Kidney (tissue), 14 donors: ENCODE results near the gene RHOG. TPM values are rescaled to one million over a fixed set of nuclear protein-coding genes. Genes with fewer than 3 reads are reported as not detected.

Experiments used
- DNase-seq, 5 donors: peaks; one replicate each; pipeline ENCODE4 v3.0.0-alpha.2; 2013 to 2020
- FAIRE-seq: peaks from 2 replicates; lab custom pipeline; 2012; peaks lifted over from hg19 to GRCh38; lab: Jason Lieb, UNC
- H3K27ac ChIP-seq, 2 donors: one replicate each; pipeline ENCODE4 v1.7.0; 2013; ENCODE audit warnings: low read depth in 2 of 2, low read length in 2 of 2, inconsistent platforms in 1 of 2
- H3K27me3 ChIP-seq: one replicate; pipeline ENCODE4 v1.7.1; 2013; ENCODE audit warnings: low read length, inconsistent platforms; ENCODE audit not compliant: control insufficient read depth, insufficient read depth
- H3K36me3 ChIP-seq, 3 donors: one replicate each; pipeline versions ENCODE4 v1.7.0 to v1.7.1; 2013; ENCODE audit warnings: low read length in 3 of 3, control low read depth in 1 of 3, inconsistent platforms in 1 of 3; ENCODE audit not compliant: insufficient read depth in 3 of 3, control insufficient read depth in 2 of 3
- H3K4me1 ChIP-seq, 3 donors: one replicate each; pipeline versions ENCODE4 v1.7.0 to v1.7.1; 2013; ENCODE audit warnings: low read length in 3 of 3, inconsistent platforms in 1 of 3, low read depth in 1 of 3; ENCODE audit not compliant: control insufficient read depth in 2 of 3, insufficient read depth in 2 of 3
- H3K4me3 ChIP-seq, 3 donors: one replicate each; pipeline versions ENCODE4 v1.7.0 to v1.8.1; 2013; ENCODE audit warnings: low read length in 3 of 3, control low read depth in 1 of 3, inconsistent platforms in 1 of 3
- H3K9ac ChIP-seq, 3 donors: one replicate each; pipeline versions ENCODE4 v1.7.0 to v1.7.1; 2013; ENCODE audit warnings: low read length in 3 of 3, control low read depth in 1 of 3, inconsistent platforms in 1 of 3
- H3K9me3 ChIP-seq, 3 donors: one replicate each; pipeline versions ENCODE4 v1.7.0 to v1.7.1; 2013; ENCODE audit warnings: low read length in 3 of 3, control low read depth in 1 of 3, inconsistent platforms in 1 of 3; ENCODE audit not compliant: control insufficient read depth in 2 of 3, insufficient read depth in 1 of 3
- intact Hi-C: fragments of 100-400 bp; cut with DNase I; formaldehyde crosslinking; loops from one replicate; pipeline ENCODE4 v1.11.1; 2022
- polyA plus RNA-seq: library from polyadenylated mRNA; stranded (reverse); fragments of 350-450 nt; fragmentation: Illumina TruSeq; extraction: RNeasy Lipid Tissue Mini Kit (QIAGEN cat#74804); gene quantifications from one replicate; pipeline ENCODE4 v1.2.3, GENCODE V29; 2014; ENCODE audit warnings: low read depth, low replicate concordance; ENCODE audit not compliant: insufficient read depth
- total RNA-seq: library from RNA; stranded (reverse); fragmentation: NEBNext Ultra II Directional; extraction: Animal tissue kit (Norgen Biotek cat#: 25700); gene quantifications from one replicate; pipeline ENCODE4 v1.2.1, GENCODE V29; 2021
- TF ChIP-seq, protein P1 (sequence below): IDR thresholded peaks from 3 replicates; pipeline ENCODE4 v1.5.1; 2012; ENCODE audit warnings: mild to moderate bottlenecking, moderate library complexity, borderline replicate concordance; ENCODE audit not compliant: insufficient read depth; ENCODE audit errors: extremely low read depth
- donor health status: control.
- donor health status: control.
- donor health status: control.
- donor health status: control.
- donor health status: control.
- donor health status: DM: yes; HTN: yes; CAD: no.
- donor health status: Normal renal cell carcinoma (clear cell type).

RHOG gene
- total and polyA plus RNA-seq, 2 donors from 2014 or later, result 43.1 to 56.0 TPM

DNA sequence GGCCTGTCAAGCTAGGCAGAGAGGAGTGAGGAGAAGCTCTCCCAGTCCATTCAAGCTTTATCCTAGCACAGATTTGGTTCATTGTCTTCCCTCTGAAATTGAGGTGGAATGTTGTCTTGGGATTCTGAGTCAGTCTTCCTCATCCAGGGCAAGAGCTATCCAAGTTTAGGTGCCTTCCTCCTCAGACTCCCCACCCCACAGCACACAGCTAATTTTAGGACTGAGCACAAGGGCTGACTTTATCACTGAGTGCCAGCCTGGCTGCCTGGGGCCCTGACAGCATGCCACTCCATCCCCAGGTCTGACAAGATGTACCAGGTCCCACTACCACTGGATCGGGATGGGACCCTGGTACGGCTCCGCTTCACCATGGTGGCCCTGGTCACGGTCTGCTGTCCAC, 29.8 kb downstream of the RHOG start:
- no peak overlapping the region for H3K9ac ChIP-seq
- intact Hi-C loops, result no loop called here
- H3K4me3 ChIP-seq, result no peak overlapping the region
- no peaks in the 10 kb centered on the region for H3K9me3 ChIP-seq
- peaks cover 0 to 8% (median 3%) of the 10 kb centered on the region in 3 donors for H3K4me1 ChIP-seq
- H3K36me3 ChIP-seq, result no peaks in the 10 kb centered on the region
- DNase-seq, result no peak
- TF ChIP-seq, protein P1, sequence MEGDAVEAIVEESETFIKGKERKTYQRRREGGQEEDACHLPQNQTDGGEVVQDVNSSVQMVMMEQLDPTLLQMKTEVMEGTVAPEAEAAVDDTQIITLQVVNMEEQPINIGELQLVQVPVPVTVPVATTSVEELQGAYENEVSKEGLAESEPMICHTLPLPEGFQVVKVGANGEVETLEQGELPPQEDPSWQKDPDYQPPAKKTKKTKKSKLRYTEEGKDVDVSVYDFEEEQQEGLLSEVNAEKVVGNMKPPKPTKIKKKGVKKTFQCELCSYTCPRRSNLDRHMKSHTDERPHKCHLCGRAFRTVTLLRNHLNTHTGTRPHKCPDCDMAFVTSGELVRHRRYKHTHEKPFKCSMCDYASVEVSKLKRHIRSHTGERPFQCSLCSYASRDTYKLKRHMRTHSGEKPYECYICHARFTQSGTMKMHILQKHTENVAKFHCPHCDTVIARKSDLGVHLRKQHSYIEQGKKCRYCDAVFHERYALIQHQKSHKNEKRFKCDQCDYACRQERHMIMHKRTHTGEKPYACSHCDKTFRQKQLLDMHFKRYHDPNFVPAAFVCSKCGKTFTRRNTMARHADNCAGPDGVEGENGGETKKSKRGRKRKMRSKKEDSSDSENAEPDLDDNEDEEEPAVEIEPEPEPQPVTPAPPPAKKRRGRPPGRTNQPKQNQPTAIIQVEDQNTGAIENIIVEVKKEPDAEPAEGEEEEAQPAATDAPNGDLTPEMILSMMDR, result no peak
- FAIRE-seq, result no peak
- H3K27ac ChIP-seq, result no peak overlapping the region
- H3K27me3 ChIP-seq, result no peaks in the 10 kb centered on the region

DNA sequence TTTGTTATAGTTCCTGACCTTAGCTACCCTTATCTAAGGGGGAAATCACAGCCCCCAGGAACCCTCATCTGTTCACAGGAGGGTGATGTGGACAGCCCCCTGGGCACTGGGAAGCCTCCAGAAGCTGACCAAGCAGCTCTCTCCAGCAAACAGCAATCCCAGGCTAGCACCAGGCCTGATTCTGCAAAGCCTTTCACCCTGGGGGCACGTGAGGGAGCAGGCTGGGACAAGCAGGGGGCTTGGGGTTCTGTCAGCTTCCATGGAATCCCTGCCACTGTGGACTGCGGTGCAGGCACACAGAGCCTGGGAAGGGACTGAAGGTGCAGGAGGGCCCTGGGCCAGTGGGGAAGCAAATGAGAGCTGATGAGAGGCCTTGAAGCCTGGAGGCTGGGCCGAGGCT, 30.3 kb downstream of the RHOG start:
- Histone ChIP-seq H3K9me3 (no peaks in the 10 kb centered on the region), H3K9ac (no peak overlapping the region), H3K27me3 (no peaks in the 10 kb centered on the region), H3K4me3 (no peak overlapping the region), H3K36me3 (no peaks in the 10 kb centered on the region), H3K27ac (no peak overlapping the region), H3K4me1 (peaks cover 0 to 8% (median 3%) of the 10 kb centered on the region in 3 donors)
- TF ChIP-seq, protein P1, result no peak
- intact Hi-C loops, result no loop called here
- no peak for DNase-seq
- FAIRE-seq, result no peak

DNA sequence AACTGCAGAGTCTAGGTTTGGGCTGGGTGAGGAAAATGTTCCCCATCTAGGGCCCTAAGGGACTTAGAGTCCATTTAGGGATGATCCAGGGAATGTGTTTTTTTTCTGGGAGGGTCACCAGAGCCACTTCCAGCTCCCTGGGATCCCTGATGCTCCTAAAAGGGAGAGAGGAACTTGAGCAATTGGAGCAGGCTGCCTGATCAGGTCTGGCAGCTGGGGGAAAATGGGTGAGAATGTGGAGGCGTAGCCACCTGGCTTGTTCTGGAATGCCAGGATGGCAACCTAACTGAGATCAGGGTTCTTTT, 31.2 kb downstream of the RHOG start:
- Histone ChIP-seq H3K27ac (no peak overlapping the region), H3K27me3 (no peaks in the 10 kb centered on the region), H3K9ac (no peak overlapping the region), H3K4me1 (peaks cover 0 to 8% (median 3%) of the 10 kb centered on the region in 3 donors), H3K4me3 (no peak overlapping the region), H3K36me3 (no peaks in the 10 kb centered on the region), H3K9me3 (no peaks in the 10 kb centered on the region)
- intact Hi-C loops, result no loop called here
- FAIRE-seq (no peak), DNase-seq (no peak)
- TF ChIP-seq, protein P1, result no peak
